ENCODE results near the gene PAX5.

The PAX5 gene

GRCh38 chr9:36823934-36824333, 210.1 kb downstream of the PAX5 start:
- no peak for DNase-seq

DNA sequence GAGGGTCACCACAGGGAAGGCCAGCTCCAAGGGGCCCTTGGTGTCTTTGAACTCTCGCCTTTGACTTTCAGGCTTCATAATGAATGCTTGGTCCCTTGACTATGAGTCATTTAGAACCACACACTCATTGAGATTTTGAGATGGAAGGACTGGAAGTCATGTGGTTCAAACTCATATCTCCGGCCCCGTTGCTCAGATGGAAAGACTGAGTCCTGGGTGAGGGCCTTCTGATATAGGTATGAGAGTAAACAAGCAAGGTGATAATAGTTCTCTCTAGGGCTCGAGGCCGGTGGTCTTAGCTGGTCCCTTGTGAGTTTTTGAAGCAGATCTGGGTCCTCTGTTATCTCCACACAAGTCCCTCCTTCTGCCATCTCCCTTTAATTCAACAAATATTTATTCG, 210.6 kb downstream of the PAX5 start:
- DNase-seq = no peak

- DNase-seq = no peak
Measured at GRCh38 chr9:36822201-36822600, 211.9 kb downstream of the PAX5 start.

DNA sequence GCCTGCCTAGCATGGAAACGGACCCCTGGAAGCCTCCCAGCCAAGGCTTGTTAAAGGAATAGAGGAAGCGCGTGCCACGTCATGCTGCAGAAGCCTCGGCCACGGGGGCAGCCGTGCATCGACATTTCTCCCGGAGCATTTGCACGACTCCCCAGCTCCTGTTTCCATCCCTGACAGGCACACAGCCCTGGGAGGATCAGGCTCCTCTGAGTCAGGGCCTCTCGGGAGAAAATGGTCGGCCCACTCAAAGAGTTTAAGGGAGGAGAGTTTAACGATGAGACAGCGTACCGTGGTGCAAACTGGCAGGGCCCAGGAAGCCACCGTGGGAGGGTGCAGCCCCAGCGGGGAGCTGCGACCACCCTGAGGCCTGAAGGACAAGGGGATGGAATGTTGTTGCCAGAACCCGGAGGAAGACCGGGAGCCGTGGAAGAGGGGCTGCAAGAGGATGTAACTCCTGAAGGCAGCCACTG, 213.6 kb downstream of the PAX5 start:
- no peak for DNase-seq

- DNase-seq = no peak
Measured at GRCh38 chr9:36818965-36819870, 214.8 kb downstream of the PAX5 start.

DNA sequence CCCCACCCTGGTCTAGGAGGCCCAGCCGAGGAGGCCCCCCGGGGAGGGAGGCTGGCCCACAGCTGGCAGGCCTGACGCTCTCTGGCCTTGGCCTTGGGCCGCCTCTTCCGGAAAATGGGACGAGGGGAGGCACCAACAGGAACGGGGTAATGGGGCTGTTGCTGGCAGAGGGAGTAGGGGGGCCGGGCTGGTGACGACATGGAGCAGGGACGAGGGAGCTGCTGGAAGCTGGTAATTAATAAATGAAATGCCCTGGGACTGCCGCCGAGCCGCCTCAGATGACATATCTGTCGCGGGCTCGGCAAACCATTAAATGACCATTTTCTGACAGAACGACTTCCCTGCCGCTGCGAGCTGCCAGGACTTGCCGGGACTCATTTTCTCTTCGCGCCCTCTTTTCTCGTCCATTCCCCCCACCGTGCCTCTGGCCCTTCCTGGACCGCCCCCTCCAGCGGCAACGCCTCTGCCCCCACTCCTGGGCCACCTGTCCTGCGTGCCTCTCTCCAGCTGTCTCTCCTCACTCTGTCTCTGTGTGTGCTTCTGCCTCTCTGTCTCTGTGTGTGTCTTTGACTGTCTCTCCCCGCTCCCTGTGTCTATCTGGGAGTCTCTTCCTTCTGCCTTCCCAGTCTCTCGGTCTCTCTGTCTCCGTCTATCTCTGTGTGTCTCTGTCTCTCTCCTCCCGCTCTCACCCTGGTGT, 215.7 kb downstream of the PAX5 start:
- DNase-seq = no peak

DNA sequence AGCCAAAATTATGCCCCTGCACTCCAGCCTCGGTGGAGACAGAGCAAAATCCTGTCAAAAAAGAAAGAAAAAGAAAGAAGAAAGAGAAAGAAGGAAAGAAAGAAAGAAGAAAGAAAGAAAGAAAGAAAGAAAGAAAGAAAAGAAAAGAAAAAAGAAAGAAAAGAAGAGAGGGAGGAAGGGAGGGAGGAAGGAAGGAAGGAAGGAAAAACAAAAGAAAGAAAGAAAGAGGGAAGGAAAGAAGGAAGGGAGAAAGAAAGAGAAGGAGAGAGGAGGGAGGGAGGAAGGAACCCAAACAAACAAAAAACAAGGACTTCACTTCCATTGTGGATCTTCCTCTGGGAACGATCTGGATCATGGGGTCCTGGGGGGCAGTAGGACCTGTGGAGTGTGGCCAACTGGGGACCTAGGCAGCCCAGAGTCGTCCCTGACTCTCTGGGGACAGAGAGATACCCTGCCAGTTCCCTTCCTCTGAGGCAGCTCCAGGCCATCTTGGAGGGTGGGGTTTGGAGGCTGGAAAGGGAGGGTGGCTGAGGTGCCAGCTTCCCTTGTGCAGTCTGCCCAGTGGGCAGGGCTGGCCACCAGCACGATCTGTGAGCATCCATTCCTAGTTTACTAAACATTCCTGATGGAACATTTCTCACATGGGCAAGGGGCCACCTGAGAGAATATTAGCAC, 216.8 kb downstream of the PAX5 start:
- no peak for DNase-seq

DNA sequence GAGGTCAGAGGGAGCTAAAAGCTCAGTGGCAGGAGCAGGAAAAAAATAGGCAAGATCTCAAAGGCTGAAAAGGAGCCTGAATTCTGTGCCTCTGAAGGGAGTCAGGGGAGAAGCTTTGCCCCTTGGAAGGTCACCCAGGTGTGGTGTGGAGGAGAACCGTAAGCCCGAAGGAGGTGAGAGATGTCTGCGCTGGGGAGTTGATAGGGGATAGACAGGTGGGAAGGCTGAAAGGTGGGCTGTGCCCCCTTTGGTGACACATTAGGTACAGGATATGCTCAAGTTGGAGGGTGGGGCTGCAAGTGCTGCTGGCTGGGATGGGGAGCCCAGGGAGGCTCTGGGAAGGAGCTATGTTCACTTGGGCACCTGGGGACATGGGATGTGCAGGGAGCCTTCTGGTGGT, 217.7 kb downstream of the PAX5 start:
- DNase-seq = no peak

DNA sequence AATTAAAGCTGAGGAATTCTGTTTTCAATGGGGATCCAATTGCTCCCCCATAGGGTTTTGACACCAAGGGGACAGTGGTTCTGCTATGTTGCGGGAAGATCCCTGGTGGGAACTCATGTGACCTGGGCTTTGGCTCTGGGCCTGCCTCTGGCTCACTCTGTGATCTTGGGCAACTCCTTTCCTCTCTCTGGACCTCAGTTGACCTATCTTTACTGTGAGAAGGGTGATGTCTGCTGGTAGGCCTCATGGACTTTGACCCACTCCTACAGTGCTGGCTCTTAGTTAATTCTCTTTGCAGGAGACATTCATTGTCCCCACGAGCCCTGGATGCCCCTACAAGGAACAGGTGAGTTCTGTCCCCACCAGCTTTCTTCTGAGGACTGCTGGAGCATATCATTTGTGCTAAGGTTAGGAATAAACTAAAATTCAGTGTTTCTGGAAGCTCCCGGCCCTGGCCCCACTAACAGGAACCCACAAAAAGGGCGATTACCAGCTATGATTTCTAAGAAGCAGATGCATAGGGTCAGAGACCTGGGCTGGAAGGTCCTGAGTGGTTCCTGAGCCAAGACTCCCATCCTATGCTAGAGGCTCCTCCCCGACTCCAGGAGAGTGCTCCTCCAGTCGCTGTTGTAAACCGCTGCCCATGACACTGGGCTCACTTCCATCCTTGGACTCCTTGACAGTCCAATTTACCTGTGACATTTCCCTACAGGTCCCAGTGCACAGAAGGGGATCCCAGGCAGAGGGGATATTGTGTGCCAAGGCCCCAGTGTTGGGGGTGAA, 218.3 kb downstream of the PAX5 start:
- no peak for DNase-seq

DNA sequence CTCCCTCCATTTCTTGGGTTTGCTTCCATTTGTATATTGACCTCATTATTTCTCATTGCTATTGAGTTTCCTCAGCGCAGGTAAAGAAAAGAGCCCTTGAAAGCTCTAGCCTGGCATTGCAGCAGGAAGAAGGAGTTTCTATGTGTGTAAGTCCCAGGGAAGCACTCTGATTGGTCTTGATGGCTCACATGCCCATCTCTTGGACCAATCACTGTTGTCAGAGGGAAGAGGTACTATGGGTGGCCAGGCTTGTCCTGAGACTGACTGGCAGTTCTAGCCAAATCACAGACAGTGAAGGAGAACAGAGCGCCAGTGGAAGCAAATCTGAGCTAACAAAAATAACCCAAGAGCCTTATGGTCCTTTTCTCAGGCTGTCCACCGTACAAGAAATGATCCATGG, 219.0 kb downstream of the PAX5 start:
- no peak for DNase-seq

- DNase-seq = no peak
Measured at GRCh38 chr9:36813154-36813553, 220.9 kb downstream of the PAX5 start.

DNA sequence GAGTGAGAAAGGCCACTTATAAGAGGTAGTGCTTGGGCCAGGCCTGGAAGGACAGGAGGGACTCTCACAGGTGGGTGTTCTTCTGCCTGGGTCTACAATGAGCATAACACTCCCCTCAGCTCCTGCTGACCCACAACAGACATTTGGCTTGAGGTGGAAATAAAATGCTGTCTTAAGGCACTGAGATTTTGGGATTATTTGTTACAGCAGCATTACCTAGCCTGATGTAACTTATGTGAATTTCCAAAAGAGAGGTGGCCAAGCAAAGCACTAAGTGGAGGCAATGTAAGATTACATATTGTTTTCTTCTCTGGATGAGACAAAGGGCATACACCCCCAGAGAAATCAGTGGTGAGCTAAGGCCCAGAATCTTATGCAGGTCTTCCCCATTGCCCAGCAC, 221.5 kb downstream of the PAX5 start:
- no peak for DNase-seq

GRCh38 chr9:36808251-36808650, 225.8 kb downstream of the PAX5 start:
- DNase-seq = no peak

- DNase-seq = no peak
Measured at GRCh38 chr9:36803961-36804360, 230.1 kb downstream of the PAX5 start.

DNA sequence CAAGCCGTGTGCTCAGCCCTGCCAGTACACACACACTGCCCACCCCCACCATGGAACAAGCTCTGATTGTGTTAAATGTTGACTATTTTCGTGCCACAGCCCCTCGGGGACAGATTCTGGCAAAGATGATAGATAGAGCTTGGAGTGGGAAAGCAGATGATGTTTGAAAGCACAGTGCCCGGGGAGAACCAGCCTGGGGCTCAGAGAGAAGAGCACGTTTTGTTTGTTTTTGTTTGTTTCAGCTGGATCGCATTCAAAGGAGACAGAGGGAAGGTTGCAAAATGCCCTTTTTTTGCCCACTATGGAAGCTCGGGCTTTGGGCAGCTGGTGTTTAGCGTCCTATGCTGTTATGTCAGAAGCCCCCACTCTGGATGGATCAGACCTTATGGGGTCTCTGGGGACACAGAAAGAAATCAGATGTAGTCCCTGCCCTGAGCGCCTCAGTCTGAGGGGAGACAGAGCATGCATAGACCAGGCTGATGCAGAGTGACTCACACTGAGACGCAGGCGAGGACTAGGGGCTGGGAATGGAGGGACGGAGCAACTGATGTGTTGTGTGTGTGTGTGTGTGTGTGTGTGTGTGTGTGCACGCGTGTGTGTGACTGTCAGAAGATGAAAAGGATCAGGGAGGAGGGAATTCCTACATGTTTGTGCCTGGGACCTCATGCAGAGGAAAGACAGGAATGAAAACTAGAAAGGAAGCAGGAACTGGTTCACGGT, 231.7 kb downstream of the PAX5 start:
- no peak for DNase-seq

- DNase-seq = no peak
Measured at GRCh38 chr9:36800455-36800854, 233.6 kb downstream of the PAX5 start.

DNA sequence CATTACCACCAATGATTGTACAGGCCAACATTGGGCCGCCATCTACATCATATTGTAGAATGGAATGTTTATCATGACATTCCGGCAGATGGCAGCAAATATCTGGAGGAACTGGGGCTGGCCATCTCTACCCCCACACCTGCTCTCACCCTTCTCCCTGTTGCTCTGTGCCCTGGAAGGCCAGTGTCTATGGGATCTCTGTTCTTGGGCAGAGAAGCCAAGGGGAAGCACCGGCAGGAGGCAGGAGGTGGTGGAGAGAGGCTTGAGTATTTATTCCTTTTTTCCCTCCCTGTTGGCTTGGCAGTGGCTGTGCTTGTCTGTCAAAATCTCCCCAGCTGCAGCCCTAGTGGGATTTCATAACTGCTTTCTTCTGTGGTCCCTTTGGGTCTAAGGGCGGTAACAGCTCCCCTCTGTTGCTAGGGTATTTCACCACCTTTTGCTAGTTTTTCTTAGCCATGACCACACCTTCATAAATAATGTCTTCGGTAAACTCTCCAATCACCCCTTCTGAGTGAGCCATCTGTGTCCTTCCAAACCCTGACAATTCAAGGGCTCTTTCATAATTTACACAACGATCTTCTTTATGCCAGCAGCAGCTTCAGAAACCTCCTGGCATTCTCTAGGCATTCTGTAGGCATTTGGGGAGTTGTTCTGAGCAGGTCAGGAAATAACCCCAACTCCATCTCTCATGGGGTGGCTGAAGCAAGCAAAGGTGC, 235.6 kb downstream of the PAX5 start:
- DNase-seq = no peak

- no peak for DNase-seq
Measured at GRCh38 chr9:36797471-36798220, 236.4 kb downstream of the PAX5 start.

DNA sequence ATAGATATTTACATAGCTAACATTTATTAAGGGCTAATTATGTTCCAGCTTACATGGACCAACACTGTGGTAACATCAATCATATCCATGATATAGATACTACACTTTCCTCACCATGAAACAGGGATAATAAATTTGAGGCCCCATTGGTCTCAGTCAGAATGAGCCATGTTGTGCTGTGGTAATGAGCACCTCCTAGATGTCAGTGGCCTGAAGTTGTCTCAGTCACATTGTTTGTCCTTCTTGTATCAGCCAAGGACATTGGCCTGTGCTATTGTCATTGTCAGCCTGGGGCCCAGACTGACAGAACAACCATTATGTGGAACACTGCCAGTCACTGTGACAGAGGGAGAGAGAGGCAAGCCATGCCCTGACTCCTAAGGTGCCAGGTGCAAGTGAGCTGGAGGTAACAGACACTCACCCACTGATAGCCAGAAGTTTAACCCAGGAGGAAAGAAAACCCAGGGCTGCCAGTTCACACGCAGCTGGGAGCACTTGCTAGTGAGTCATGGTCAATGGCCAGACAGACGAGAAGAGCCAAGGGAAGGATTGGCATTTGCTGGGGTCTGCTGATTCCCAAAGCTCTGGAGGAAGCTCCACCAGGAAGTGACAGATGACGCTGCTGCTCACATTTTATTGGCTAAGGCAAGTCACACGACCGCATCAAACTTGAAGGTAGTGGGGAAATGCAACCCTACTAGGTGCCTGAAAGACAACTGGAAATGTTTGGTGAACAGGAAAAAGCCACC, 237.2 kb downstream of the PAX5 start:
- DNase-seq = no peak

DNA sequence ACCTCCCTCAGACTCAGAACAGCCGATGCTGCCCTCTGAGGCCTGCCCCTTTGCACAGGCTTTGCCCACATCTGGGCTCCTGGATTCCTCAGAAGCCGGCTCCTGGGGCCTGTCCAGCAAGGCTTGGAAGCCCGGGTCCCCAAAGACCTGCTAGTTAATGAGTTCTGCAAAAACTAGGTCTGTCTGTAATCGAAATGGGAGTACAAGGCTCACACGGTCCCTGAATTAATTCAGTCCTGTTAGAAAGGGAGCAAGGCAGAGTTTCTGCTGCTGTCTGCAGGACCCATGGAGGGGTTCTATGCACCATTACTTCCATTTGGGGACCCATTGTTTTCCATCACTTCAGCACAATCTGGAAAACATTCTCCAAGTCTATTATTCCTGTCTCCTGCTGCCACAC, 239.6 kb downstream of the PAX5 start:
- no peak for DNase-seq

Measured in activated T-cell treated with anti-CD3 and anti-CD28 coated beads, Interleukin-2, amount 50 U/mL, for 1 hour (primary cell).